Measurements from ENCODE around the gene RAB33A.

- no peak for TF ChIP-seq POLR2AphosphoS5 (IDR thresholded peaks at IDR 0.05; ENCODE audit: borderline replicate concordance, low read depth, low read length)
- TF ChIP-seq EZH2 (IDR thresholded peaks at IDR 0.05): no peak
- no peak for TF ChIP-seq FOXP2 (optimal IDR thresholded peaks at IDR 0.05; ENCODE audit: control extremely low read depth, extremely low read length, insufficient read depth)
Observed at GRCh38 chrX:130173190-130173895, 1.6 kb downstream of the RAB33A start.
